ENCODE measurements around the gene TMEM238.
"Not testable (repeated sequence)": the region's sequence is repeated elsewhere in the genome, so short reads cannot be mapped to it uniquely, and the experiment has no call there.

Gene TMEM238

DNA sequence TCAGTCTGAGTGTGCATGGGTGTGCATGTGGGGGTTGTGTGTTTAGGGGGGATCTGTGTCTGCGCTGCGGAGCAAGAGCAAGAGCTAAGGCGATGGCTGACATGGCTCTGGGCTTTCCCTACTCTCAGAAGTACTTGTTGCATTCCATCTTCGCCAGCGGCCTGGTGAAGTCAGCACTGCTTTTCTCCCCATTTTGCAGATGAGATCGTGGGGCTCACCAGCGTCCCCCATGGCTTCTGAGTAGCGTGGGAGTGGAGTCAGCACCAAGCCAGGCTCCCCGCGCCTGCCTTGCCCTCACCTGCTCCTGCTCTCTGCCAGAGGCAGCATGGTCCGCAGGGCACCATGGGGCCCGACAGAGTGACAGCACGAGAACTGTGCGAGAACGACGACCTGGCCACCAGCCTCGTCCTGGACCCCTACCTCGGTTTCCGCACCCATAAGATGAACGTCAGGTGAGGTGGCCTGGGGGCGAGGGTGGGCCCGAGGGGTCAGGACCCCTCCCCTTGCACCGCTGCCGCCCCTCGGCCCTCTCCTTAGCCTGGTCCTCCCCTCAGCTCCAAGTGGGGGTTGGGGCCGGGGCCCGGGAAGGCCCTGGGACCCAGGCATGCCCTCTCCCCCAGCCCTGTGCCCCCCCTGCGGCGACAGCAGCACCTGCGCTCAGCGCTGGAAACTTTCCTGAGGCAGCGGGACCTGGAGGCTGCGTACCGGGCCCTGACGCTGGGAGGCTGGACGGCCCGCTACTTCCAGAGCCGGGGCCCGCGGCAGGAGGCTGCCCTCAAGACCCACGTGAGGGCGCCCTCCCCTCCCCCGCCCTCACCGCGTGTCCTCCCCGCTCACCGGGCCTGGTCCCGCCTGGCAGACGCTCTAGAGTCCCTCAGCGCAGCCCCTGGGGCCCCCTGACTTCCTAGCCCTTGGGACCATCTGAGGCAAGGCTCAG is 42.2 kb downstream of the TMEM238 start:
- no peak for DNase-seq (ENCODE audit: low read depth in 1 of 2, low spot score in 1 of 2)

DNA sequence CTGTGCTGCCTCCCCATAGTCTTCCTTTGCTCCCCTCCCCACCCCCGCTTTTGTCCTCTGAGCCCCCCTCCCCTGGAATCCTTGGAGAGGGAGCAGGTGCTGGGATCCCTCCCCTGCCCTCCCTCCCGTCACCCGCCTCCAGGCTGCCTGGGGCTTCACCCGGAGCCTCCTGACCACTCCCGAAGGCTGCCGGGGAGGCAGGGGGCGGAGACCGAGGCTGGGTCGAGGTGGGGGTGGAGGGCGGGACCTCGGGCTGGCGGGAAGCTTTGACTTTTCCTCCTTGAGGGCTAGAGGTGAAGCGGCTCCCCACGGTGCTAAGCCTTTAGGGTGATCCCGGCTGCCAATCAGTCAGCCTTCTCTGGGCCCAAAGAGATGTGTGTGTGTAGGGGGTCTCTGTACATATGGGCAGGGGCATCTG is 42.9 kb downstream of the TMEM238 start:
- DNase-seq (ENCODE audit: low read depth in 1 of 2, low spot score in 1 of 2), result peak in 1 of 2 donors; percentile 44

DNA sequence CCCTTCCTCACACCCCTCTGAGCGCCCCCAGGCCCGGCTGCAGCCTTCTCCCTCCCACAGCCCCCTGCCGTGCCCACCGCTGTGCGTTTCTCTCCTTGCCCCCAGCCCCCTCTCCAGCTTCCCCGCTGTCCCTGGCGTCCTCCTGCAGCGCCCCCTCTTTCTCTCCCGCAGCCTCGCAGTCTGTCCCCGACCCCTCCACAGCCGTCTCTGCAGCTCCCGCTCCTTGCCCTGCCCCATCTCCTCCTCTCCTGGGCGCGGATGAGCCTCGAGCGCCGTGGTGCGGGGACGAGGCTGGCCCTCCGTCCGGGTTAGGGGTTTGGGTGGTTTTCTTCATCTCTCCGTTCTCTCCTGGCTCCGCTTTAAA is 43.3 kb downstream of the TMEM238 start:
- DNase-seq (ENCODE audit: low read depth in 1 of 2, low spot score in 1 of 2), result no peak

DNA sequence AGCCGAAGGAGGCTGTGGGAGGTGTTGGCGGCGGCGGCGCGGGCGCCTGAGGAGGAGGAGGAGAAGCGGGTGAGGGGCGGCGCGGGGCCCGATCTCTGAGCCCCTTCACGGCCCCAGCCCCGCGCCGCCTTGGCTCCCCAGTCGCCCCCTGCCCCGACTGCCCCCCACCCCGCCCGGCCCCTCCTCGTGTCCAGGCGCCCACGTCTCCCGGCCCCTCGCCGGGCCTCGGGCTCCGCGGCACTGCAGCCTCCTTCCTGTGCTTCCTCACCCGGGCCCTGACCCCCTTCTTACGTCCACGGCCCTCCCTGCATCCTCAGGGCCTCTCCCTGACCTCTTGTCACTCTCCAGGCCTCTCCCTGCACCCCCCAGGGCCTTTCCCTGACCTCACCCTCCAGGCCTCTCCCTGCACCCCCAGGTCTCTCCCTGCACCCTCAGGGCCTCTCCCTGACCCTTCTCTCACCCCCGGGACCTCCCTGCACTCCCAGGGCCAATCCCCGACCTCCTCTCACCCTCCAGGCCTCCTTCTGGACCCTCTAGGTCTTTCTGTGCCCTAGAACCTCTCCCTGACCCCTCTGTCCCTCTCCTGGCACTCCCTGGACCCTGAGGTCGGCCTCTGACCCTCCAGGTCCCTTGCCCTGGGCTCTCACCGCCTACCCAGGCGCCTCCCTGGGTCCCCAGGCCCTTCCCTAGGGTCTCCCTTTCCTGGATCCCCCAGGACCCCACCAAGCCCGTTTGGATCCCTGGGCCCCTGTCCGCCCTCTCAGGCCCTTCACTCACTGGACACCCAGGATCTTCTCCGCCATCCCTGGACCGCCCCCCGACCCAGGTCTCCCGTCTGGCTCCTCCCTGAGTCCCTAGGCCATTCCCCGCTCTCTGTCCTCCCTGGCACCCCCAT is 44.0 kb downstream of the TMEM238 start:
- no peak for DNase-seq (ENCODE audit: low read depth in 1 of 2, low spot score in 1 of 2)

DNA sequence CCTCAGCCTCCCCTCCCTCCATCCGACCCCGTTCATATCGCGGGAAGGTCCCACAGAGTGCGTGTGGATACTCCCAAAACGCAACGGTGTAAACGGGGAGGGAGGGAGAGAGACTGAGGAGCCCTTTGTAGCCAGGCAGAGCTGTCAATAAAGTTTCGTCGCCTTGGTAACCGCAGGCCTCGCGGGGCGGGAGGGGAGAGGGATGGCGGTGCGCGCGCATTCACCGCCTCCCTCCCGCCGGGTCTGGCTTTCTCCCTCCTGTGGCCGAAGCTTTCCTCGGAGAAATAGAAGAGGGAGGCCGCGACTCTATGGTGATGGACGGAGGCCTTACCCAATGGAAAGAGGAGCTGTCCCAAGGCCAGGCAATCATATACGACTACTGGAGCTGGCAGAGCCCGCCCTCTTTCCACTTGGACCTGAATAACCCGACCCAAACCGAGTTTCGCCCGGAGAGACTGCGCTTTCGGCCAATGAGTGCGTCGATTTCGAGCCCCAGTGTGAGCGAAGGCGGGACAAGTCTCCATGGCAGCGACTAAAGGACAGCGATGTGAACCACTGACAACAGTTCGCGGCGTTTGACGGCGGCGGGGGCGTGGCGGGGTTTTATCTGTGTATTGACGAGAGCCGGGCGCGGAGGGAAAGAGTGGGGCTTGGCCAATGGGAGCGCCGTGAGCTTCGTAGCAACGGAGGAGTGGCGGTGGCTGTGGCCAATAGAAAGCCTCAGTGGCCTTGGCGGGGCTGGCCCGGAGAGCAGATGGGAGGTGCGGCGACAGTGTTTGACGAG is 44.8 kb downstream of the TMEM238 start, which contains the start of gene KMT5C:
Gene KMT5C (plus strand): TSS at position 772 of the 784 bp plus-strand sequence. CDS start 2,061 bp downstream, outside the sequence.
- peak; percentile 100 for DNase-seq (ENCODE audit: low read depth in 1 of 2, low spot score in 1 of 2)

DNA sequence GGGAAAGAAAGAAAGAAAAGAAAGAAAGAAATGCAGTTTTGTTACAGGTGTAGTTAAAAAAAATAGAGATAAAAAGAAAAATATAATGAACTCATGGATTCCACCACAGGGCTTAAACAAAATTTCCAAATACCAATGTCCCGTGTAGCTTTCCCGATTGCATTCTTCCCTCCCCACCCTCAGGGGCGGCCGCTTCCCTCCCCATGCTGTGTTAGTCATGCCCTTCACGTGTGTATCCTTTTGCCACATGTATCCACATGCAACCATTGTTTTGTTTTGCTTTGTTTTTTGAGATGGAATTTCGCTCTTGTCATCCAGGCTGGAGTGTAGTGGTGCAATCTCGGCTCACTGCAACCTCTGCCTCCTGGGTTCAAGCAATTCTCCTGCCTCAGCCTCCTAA is 48.0 kb downstream of the TMEM238 start:
- no peak for DNase-seq (ENCODE audit: low read depth in 1 of 2, low spot score in 1 of 2)

DNA sequence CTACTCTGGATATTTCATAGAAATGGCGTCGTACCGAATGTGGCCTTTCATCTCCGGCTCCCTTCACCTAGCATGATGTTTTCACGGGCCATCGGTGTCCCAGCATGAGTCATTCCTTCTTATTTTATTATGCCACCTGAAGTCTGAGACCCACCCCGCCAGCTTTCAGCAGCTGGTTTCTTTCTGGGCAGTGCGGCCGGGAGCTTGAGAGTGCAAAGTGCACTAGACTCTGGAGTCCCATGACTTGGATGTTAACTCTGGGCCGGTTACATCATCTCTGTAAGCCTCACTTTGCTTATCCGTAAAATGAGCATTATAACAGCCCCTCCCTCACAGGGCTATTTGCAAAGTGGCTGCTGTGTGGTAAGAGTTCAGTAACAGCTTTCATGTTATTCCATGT is 50.2 kb downstream of the TMEM238 start:
- DNase-seq (ENCODE audit: low read depth in 1 of 2, low spot score in 1 of 2), result no peak

DNA sequence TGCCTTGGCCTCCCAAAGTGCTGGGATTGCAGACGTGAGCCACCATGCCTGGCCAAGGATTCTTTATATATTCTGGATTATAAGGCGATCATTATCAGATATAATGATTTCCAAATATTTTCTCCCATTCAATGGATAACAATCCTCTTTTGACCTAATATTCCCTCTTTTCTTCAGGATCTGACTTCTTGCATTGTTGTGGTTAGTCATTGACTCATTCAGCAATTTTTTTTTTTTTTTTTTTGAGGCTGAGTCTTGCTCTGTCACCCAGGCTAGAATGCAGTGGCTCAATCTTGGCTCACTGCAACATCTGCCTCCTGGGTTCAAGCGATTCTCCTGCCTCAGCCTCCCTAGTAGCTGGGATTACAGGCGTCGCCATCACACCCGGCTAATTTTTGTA is 54.3 kb downstream of the TMEM238 start:
- not testable (repeated sequence) for DNase-seq (ENCODE audit: low read depth in 1 of 2, low spot score in 1 of 2)

Data from stimulated activated CD4-positive, alpha-beta T cell treated with anti-CD3 and anti-CD28 coated beads, Interleukin-15, amount 100 ng/mL, for 1 hour (primary cell).